ENCODE measurements around the gene KIF16B.

DNA sequence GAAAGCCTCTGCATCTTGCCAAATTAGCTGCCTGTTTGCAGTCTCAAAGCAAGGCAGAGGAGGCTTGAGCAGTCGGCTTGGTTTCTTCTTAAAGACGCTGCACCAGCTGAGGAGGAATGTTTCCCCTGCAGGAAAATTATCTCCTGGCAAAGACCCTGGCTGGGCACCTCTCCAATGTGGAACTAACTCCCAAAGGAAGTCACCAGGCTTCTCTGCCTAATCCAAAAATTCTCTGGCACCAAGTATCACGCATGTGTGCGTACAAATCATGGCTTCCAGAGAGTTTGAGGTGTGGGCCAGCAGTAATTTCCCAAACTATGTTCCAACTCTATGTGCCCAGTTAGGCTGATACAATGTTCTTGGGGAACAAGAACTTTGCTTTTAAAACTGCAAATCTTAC, 176.2 kb downstream of the KIF16B start:
- TF ChIP-seq, protein P1, sequence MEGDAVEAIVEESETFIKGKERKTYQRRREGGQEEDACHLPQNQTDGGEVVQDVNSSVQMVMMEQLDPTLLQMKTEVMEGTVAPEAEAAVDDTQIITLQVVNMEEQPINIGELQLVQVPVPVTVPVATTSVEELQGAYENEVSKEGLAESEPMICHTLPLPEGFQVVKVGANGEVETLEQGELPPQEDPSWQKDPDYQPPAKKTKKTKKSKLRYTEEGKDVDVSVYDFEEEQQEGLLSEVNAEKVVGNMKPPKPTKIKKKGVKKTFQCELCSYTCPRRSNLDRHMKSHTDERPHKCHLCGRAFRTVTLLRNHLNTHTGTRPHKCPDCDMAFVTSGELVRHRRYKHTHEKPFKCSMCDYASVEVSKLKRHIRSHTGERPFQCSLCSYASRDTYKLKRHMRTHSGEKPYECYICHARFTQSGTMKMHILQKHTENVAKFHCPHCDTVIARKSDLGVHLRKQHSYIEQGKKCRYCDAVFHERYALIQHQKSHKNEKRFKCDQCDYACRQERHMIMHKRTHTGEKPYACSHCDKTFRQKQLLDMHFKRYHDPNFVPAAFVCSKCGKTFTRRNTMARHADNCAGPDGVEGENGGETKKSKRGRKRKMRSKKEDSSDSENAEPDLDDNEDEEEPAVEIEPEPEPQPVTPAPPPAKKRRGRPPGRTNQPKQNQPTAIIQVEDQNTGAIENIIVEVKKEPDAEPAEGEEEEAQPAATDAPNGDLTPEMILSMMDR (IDR thresholded peaks at IDR 0.05; ENCODE audit: borderline replicate concordance, extremely low read depth, low read length, poor library complexity, severe bottlenecking) = no peak
- no peak for TF ChIP-seq EZH2 (IDR thresholded peaks at IDR 0.05; ENCODE audit: borderline replicate concordance, low read depth, low read length, severe bottlenecking)

Measured in DND-41 (cell line).